ENCODE data around the gene LRRC8B.
A peak's percentile ranks its signal among the peaks of the same experiment; 100 is the strongest.

The LRRC8B gene

DNA sequence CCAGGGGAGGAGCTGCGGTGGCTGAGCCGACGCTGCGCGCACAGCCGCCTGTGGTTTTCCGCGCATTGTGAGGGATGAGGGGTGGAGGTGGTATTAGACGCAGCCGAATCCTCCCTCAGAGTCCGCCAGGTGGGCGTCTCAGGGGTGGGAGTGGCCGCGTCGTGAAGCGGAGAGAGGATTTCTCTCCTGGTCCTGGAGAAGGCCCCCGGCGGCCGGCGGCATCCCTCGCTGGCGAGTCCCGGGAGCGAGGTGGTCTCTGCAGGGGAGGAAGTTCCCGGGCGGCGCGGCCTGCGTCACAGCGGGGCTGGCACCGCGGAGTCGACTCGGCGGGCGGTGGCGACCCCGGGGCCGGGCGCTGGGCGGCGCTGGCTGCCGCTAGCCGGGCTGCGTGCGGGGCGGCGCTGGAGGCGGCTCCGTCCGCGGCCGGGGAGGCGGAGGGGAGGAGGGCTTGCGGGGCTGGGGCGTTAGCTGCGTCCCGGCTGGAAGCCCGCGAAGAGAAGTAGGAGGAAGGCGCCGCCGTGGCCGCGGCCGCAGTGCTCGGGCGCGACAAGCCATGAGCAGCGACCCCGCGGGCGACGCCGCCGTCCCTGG, 108.1 kb downstream of the LRRC8B start, which contains the start of gene LRRC8C:
LRRC8C (plus strand) TSS at position 464 of the 591 bp plus-strand sequence. CDS start 53,354 bp downstream, outside the sequence.
- peak; percentile 70 for DNase-seq (ENCODE audit: low spot score)

DNA sequence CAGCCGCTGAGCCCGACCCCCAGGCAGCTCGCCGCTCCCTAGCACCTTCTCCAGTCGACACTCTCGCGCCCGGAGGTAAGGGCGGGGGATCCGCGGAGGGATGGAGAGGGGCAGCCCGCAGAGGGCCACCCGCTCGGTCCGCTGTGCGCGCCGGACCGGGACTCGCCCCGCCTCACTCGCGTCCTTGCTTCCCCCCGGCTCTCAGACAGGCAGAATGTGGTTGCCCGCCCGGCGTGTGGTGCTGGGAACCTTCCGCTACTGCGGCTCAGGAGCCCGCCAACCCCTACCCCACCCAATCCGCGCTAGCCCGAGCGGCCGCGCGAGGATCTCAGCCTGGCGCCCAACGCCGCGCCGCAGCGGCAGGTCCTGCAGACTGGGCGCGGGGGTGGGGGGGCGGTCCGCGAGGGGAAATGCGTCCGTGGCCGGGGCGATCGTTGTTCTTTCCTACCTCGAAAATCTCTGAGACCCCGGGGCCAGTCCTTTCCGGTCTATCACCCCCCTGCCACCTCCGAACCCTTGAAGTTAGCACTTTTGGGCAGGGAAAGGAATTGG, 108.7 kb downstream of the LRRC8B start:
- peak; percentile 63 for DNase-seq (ENCODE audit: low spot score)

- DNase-seq (ENCODE audit: low spot score) = peak; percentile 6
Measured at GRCh38 chr1:89633800-89634625, 109.4 kb downstream of the LRRC8B start.

DNA sequence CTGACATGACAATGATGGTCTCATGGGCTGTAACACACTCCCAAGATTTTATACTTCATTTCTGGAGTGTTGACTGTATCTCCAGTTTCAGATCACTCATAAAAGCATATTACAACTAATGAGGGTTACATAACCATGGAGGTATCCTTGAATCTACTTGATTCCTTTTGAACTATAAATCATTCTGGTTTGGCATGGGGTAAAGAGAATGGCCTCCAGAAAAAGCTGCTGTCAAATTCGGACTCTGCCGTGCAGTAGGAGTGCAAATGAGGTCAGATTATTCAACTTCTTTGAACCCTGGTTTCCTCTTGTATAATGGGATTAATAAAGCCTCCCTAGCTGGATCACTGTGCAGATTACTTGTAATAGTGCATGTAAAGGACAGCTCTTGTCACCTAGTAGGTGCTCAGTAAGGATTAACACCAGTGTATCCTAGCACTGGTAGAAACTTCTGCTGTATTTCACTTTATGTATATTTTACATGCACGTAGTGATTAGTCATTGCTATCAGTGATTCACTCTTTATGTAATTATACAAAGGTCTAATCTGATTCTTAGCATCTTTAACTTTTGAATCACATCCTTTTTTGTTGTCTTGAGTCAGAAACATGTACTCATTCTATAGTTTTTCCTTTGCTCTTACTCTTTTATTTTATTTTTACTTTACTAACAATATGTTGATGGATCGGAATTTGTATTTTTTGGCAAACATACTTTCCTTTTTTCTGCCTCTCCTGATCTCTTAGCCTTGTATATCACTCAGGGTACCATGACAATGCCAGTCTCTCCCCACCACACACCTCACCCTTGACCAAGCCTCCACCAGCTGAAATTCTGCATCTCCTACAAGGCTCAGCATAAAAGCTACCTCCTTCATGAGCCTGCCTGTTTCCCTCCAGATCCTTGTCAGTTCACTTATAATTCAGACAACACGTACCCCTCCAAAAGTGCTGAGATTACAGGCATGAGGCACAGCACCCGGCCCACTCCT, 111.5 kb downstream of the LRRC8B start:
- no peak for DNase-seq (ENCODE audit: low spot score)

DNA sequence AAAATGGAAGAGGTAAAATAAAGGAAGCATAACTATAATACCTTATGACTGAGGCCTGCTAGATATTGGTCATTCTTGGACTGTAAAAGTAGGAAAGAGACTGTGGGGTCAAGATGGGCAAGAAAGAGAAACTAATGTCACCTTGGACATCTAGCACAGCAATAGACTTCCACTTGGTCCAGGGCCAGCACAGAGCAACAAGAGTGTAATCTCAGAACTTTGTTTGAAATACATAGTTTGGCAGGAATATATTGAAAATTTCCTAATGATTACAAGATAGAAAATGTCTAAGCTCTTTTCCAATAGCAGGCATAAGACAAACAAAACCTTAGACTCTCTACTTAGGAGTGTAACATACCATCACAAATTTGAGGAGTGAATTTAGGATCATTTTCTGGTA, 112.9 kb downstream of the LRRC8B start:
- no peak for DNase-seq (ENCODE audit: low spot score)

GRCh38 chr1:89640440-89640839, 115.8 kb downstream of the LRRC8B start:
- DNase-seq (ENCODE audit: low spot score) = no peak

DNA sequence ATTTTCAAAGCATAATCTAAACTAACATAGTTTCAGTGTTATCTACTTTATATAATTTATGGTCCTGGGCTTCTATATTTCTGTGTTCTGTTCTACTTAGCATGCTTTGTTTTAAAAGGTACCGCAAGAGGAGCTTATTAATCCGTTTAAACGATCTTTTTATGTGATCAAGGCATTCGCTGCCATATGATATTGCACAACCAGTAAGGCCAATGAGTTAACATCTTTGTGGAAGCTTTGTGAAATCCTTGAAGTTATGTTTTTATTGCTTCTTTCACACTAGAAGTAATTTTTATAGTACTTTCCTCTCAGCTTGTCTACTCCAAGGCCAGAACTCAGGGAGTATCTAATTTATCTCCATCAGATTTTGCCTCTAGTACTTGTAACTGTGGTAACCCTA, 117.2 kb downstream of the LRRC8B start:
- DNase-seq (ENCODE audit: low spot score) = no peak

DNA sequence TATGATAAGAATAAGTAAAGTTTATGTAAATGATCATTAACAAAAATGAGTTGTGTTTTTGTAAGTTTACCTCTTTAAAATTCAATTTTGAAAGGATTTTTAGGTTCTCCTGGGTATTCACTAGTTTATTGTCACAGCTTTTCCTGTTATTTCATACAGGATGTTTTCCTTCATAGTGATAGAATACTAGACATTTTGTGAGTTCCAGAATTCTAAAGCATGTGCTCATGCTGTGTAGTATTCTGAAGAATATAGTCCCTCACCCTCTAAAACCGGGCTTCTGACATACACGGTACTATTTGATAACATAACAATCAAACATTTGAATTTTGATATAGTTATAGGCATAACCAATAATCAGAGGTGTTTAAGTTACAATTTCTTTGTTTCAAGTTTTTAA, 118.9 kb downstream of the LRRC8B start:
- no peak for DNase-seq (ENCODE audit: low spot score)

DNA sequence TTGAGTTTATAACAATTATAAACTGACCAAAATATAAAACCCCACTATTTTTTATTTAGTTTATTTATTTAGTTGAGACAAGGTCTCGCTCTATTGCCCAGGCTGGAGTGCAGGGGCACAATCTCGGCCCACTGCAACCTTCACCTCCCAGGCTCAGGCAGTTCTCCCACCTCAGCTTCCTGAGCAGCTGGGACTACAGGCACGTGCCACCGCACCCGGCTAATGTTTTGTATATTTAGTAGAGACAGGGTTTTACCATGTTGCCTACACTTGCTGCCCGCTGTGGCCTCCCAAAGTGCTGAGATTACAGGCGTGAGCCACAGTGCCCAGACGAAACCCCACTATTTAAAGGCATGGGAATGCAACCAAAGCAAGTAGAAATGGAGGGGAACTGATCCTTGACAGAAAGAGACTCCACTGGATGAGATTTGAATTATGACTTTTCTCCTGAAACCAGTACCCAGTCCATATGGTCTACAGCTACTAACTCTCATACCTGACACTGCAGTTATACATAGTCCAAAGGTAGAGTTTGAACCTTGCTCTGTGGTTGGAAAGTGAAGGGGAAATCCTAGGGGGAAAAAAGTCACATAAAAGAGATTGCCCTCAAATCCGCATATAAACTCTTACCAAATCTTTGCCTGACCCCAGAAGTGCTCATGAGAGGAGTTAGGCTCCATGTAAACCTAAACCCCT, 119.6 kb downstream of the LRRC8B start:
- DNase-seq (ENCODE audit: low spot score) = no peak

DNA sequence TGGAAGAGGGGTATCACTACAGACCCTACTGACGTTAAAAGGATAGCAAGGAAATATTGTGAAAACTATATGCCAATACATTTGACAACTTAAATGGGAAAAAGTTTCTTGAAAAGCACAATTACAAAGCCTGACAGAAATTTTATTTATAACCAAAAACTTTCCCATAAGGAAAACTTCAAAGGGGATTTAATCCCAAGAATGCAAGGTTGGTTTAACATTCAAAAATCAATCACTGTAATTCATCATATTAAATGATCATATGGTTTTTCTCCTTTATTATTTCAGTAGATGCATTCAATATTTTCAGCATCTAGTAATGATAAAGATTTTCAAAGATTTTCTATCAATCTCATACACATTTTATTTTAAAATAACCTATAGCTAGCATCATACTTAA, 121.6 kb downstream of the LRRC8B start:
- no peak for DNase-seq (ENCODE audit: low spot score)

Data from SK-N-DZ (cell line).